Measurements from ENCODE around the gene SUGCT.

SUGCT gene

DNA sequence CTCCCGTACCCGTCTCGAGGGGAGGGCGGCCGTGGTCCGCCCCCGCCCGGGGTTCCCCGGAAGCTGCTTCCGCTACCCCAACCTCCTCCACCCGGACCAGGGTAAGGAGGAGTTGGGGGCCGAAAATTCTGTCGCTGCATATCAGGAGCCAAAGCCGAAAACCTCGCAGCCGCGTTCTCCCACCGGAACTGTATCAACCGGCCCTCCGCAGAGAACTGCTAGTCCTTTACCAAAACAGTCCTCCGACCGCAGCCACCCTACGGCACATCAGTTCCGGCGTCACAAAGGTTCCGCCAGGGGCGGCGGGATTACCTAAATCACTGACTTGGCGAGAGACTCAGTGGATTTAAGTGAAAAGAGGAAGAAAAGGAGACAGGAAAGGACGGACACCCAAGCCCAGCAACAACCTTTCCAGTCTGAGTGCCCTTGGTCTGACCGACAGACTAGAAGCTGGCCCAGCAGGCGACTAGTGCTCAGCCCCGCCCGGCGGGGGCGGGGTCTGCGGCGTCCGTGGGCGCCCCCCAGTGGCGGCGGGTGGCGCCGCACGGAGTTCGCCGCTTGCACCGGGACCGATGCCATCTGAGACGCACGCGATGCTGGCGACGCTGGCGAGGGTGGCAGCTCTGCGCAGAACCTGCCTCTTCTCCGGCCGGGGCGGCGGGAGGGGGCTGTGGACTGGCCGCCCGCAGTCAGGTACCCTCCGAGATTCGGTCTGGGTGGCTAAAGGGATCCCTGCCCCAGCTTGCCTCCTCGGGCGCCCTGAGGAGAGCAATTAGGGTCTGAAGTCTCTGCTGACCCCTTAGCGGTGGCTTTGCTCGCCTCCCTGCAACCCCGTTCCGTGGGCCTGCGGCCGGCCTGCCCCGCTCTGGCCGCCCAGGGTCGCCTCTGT, at the start of gene SUGCT, which contains the start of gene MPLKIP:
TSS of gene SUGCT (plus strand) at position 578 of the 889 bp plus-strand sequence.
TSS of gene MPLKIP (minus strand) at position 195 of the 889 bp plus-strand sequence. CDS start at position 140, 55 bp downstream.
- H3K4me1 Mint-ChIP-seq: peaks cover 19% of the 10 kb centered on the region
- peak; percentile 83 for DNase-seq
- peak within 1 kb of the TSS; percentile 98 for H3K27ac Mint-ChIP-seq
- TF ChIP-seq CTCF (IDR thresholded peaks at IDR 0.05): peak; percentile 96
- no peaks in the 10 kb centered on the region for H3K9me3 Mint-ChIP-seq
- H3K4me3 Mint-ChIP-seq: peak within 1 kb of the TSS; percentile 96
- H3K27me3 Mint-ChIP-seq (ENCODE audit: low read depth, poor library complexity): no peaks in the 10 kb centered on the region
- H3K36me3 Mint-ChIP-seq (ENCODE audit: low read depth): peaks cover 31% of the 10 kb centered on the region

GRCh38 chr7:40092182-40092581, 42.6 kb upstream of the SUGCT start:
- Mint-ChIP-seq H3K36me3 (ENCODE audit: low read depth) (peaks cover 67% of the 10 kb centered on the region), H3K4me1 (no peaks in the 10 kb centered on the region), H3K27ac (no peak overlapping the region), H3K9me3 (no peaks in the 10 kb centered on the region), H3K27me3 (ENCODE audit: low read depth, poor library complexity) (no peaks in the 10 kb centered on the region), H3K4me3 (no peak overlapping the region)
- no peak for TF ChIP-seq CTCF (IDR thresholded peaks at IDR 0.05)
- no peak for DNase-seq

- H3K36me3 Mint-ChIP-seq (ENCODE audit: low read depth): peaks cover 56% of the 10 kb centered on the region
- H3K27ac Mint-ChIP-seq: peak overlapping the region; percentile 85
- H3K27me3 Mint-ChIP-seq (ENCODE audit: low read depth, poor library complexity): no peaks in the 10 kb centered on the region
These were observed 41.0 kb upstream of the SUGCT start for GRCh38 chr7:40093631-40094350.

GRCh38 chr7:40095230-40095629, 39.6 kb upstream of the SUGCT start:
- TF ChIP-seq CTCF (IDR thresholded peaks at IDR 0.05): no peak
- no peaks in the 10 kb centered on the region for H3K9me3 Mint-ChIP-seq
- H3K27me3 Mint-ChIP-seq (ENCODE audit: low read depth, poor library complexity): no peaks in the 10 kb centered on the region
- H3K36me3 Mint-ChIP-seq (ENCODE audit: low read depth): peaks cover 42% of the 10 kb centered on the region
- H3K4me1 Mint-ChIP-seq: no peaks in the 10 kb centered on the region
- H3K27ac Mint-ChIP-seq: no peak overlapping the region
- H3K4me3 Mint-ChIP-seq: no peak overlapping the region
- no peak for DNase-seq

More at GRCh38 chr7:40093631-40094350, 41.0 kb upstream of the SUGCT start:
- Mint-ChIP-seq H3K4me1 (no peaks in the 10 kb centered on the region), H3K9me3 (no peaks in the 10 kb centered on the region), H3K4me3 (no peak overlapping the region)
- TF ChIP-seq CTCF (IDR thresholded peaks at IDR 0.05): no peak
- DNase-seq: no peak

- H3K36me3 Mint-ChIP-seq (ENCODE audit: low read depth): peaks cover 37% of the 10 kb centered on the region
- no peak overlapping the region for H3K4me3 Mint-ChIP-seq
- DNase-seq: no peak
These were observed 39.0 kb upstream of the SUGCT start for GRCh38 chr7:40095695-40096327.

More at GRCh38 chr7:40095695-40096327, 39.0 kb upstream of the SUGCT start:
- no peaks in the 10 kb centered on the region for H3K27me3 Mint-ChIP-seq (ENCODE audit: low read depth, poor library complexity)
- no peak for TF ChIP-seq CTCF (IDR thresholded peaks at IDR 0.05)
- no peaks in the 10 kb centered on the region for H3K4me1 Mint-ChIP-seq
- no peaks in the 10 kb centered on the region for H3K9me3 Mint-ChIP-seq
- no peak overlapping the region for H3K27ac Mint-ChIP-seq
